SH-SY5Y (cell line): ENCODE results near the gene CASP10.

Source experiments
- GATA2 ChIP-seq: IDR thresholded peaks from 2 replicates; pipeline ENCODE4 v1.6.1; 2011; ENCODE audit warnings: mild to moderate bottlenecking, low read depth, low read length
- GATA3 ChIP-seq: IDR thresholded peaks from 2 replicates; pipeline ENCODE4 v1.6.1; 2011; ENCODE audit warnings: low read depth, mild to moderate bottlenecking, low read length, moderate library complexity

CASP10 gene

DNA sequence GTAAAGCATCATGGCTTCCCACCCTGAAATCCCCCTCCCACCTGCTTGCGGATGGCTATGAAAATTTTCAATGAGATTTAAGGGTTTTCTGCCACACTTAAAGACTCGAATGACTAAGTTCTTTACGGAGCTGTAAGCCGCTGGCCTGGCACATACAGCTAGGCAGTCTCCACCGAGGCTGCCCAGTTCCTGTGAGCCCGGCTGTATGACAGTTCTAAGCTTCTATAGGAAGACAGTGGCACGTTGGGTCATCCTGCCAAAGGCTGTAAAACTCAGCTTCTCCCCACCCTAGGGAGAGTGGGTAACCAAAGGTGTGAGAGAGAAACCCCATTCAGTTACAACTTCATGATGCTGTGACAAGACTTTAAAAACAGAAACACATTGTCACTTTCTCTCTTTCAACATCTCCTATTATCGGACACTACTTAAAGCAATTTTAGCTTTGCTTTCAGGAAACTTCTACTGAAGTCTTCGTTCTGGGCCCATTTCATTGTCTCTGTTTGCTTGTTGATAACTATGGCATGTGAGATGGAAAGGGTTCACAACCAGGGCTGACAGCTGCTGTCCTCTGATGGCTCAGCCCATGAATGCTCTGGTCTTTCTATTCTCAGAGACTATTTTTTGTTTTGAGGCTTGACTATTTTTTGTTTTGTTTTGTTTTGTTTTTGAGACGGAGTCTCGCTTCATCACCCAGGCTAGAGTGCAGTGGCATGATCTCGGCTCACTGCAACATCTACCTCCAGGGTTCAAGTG is 84.5 kb downstream of the CASP10 start:
- TF ChIP-seq GATA3 (no peak), GATA2 (no peak)

DNA sequence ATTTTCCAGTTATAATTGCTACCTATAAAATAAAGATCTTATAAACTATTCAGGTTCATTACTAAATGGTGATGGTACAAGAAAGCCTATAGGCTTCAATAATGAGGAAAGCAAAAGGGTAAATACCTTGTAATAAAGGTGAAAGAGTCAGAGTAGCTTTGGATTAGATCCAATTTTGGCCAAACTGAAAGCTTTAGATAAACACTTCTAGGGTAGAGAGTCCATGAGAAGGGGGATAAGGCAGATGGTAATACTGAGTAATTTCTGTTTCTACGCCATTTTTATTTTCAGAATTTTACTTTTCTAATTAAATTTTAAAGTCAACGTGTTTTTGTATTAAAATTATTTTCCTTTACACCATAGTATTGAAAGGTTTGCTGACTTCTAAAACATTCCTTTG is 86.8 kb downstream of the CASP10 start:
- TF ChIP-seq GATA3, result no peak
- no peak for TF ChIP-seq GATA2

DNA sequence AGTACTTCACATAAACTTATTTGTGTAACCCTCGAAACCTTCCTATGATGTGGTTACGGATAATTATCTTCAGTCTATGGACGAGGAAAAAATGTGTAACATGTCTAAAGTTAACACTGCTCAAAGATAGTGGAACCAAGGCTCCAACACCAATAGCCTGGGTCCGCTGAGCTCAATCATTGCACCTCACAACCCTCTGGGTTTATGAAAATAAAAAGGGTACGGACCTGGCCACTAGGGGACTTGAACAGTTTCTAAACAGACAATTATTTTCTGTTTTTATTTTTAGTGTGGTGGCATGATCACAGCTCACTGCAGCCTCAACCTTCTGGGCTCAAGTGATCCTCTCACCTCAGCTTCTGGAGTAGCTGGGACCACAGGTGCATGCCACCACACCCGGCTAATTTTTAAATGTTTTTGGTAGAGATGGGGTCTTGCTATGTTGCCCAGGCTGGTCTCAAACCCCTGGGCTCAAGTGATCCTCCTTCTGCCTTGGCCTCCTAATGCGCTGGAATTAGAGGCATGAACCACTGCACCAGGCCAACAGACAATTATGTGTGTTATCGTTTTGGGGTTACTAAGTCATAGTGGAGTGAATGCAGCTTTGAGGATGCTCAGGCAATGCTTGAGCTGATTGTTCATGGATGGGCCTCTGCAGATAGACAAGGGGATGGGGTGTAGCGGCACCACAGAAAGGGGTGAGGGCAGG is 87.5 kb downstream of the CASP10 start:
- no peak for TF ChIP-seq GATA2
- no peak for TF ChIP-seq GATA3

GRCh38 chr2:201271917-201272316 is 89.0 kb downstream of the CASP10 start:
- TF ChIP-seq GATA2 (no peak), GATA3 (no peak)

- TF ChIP-seq GATA2 (no peak), GATA3 (no peak)
Measured at GRCh38 chr2:201273330-201273983, 90.5 kb downstream of the CASP10 start.

GRCh38 chr2:201275069-201275468 is 92.1 kb downstream of the CASP10 start:
- TF ChIP-seq GATA2, result no peak

DNA sequence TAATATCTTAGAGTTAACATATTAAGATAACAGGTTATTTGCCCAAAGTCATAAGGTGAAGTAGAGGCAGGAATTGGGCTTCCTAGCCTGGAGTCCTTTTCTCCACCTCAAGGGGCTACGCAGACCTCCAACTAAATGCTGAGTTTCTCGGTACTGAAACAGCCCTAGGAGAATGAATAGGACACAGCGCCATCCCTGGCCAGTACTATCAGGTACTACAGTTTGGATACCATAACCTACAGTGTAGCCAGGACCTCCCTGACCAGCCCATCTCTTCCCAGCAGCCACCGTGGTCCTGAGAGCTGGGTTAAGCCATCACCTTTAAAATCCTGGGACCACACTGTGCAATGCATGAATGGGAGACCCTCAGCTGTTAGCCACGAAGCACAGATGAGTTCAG is 93.0 kb downstream of the CASP10 start:
- TF ChIP-seq GATA2 (no peak), GATA3 (no peak)

- TF ChIP-seq GATA2 (no peak), GATA3 (no peak)
Measured at GRCh38 chr2:201276511-201276910, 93.6 kb downstream of the CASP10 start.
